ENCODE measurements around the gene APOD. TPM values are rescaled to one million over a fixed set of nuclear protein-coding genes. Genes with fewer than 3 reads are reported as not detected.

APOD gene
- total RNA-seq, 1 donor from 2014 or later: not detected

DNA sequence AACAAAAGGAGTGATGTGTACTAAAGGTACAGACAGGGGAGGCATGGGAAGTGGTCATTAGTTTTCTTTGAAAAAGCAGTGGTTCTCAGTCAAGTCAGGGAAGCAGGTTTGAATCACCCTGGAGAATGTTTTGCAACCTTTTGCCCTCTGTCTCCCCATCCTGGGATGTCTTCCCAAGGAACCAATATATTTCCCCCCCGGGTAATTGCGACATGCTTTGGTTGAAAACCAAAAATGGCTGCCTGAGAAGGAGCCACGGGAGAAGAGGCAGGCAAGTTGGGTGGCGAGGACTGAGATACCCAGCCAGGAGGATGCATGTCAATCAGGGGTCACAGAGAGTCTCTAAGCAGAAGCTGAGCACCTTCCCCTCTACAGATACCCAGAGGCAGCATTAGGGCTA lies 20.4 kb downstream of the APOD start:
- DNase-seq (ENCODE audit: low read depth): no peak
- no peak overlapping the region for H3K4me3 ChIP-seq (ENCODE audit: low read depth, low read length)
- TF ChIP-seq, protein P1, sequence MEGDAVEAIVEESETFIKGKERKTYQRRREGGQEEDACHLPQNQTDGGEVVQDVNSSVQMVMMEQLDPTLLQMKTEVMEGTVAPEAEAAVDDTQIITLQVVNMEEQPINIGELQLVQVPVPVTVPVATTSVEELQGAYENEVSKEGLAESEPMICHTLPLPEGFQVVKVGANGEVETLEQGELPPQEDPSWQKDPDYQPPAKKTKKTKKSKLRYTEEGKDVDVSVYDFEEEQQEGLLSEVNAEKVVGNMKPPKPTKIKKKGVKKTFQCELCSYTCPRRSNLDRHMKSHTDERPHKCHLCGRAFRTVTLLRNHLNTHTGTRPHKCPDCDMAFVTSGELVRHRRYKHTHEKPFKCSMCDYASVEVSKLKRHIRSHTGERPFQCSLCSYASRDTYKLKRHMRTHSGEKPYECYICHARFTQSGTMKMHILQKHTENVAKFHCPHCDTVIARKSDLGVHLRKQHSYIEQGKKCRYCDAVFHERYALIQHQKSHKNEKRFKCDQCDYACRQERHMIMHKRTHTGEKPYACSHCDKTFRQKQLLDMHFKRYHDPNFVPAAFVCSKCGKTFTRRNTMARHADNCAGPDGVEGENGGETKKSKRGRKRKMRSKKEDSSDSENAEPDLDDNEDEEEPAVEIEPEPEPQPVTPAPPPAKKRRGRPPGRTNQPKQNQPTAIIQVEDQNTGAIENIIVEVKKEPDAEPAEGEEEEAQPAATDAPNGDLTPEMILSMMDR (conservative IDR thresholded peaks at IDR 0.05; ENCODE audit: low read depth, low read length): no peak

DNA sequence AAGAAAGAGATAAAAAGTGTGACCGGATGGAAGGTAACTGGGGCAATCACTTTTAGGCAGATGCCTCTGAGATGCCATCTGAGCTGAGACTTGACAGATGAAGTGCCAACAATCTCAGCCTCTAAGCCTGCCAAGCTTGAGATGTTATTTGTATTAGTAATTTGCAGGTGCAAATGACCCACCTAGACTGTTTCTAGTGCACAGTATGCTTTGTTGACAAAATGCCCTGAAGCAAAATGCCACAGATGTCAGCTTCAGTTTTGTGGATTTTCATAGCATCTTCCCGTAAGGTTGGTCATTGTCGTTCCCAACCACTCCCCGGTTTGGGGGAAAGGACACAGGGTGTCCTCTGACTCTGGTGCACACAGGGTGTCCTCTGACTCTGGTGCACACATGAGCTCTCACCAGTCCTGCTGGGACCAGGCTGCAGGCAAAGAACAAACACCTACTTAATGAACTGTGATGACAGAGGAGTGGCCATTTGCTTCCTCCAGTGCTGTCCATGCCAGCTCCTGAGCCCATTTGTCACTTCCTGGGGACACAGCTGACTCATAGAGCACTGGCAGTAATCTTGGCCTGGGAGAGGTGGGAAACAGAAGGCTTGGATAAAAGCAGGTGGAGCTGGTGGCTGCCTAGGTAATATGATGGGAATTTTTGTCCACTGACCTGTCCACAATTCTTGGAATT lies 23.9 kb downstream of the APOD start:
- no peak for DNase-seq (ENCODE audit: low read depth)
- no peak overlapping the region for H3K4me3 ChIP-seq (ENCODE audit: low read depth, low read length)
- TF ChIP-seq, protein P1 (conservative IDR thresholded peaks at IDR 0.05; ENCODE audit: low read depth, low read length): no peak

DNA sequence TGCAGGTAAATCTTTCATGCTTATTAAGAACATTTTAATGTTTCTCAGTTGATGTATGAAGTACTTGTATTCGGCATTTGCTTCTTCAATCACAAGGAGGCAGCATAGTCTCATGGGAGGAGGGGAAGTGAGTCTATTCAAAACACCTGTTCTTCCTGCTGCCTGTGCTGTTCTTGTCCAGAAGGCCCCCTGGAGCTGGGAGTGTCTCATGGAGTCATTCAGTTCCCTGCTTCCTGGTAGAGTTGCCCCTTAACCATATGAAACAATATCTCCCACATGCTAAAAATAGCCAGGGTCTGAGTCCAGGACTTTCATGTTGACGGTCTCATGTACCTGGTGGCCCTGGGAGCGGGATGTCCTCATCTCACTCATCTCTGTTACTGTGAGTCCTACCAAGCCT lies 25.1 kb downstream of the APOD start:
- no peak for DNase-seq (ENCODE audit: low read depth)
- no peak overlapping the region for H3K4me3 ChIP-seq (ENCODE audit: low read depth, low read length)
- TF ChIP-seq, protein P1 (conservative IDR thresholded peaks at IDR 0.05; ENCODE audit: low read depth, low read length): peak; percentile 73

DNA sequence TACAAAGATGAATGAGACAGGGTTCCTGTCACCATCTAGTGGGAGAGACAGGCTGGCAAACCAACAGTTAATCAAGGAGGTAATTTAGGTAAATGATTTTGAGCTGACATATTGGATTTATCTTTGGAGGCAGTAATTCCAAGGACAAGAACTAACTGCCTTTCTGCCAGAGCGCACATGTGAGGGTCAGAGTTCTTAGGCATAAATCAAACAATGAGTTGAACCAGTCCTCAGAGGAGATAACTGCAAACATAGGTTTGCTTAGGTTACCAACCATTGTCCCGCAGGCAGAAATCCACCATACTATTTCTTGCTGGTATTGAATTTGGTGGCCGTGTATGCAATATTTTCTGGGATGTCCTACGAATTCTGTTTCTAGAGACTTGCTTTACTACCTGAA lies 26.4 kb downstream of the APOD start:
- TF ChIP-seq, protein P1 (conservative IDR thresholded peaks at IDR 0.05; ENCODE audit: low read depth, low read length): no peak
- no peak overlapping the region for H3K4me3 ChIP-seq (ENCODE audit: low read depth, low read length)
- DNase-seq (ENCODE audit: low read depth): no peak

DNA sequence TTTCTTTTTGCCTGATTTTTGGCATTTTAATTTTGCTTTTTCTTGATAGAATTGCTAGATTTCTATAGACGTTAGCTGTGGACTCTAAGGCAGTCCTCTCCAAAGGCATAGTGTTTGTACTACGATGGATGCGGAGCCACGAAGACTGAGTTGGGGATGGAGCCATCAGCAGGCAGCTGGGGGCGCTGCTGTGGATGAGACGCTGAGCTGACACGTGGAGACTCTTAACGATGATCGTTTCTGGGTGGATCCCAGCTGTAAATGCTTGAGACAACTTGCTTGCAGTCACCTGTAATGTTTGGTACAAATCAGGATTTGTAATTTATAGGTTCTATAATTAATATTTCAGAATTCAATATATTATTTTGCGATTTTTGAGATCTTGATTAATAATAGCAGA lies 27.4 kb downstream of the APOD start:
- DNase-seq (ENCODE audit: low read depth): no peak
- TF ChIP-seq, protein P1 (conservative IDR thresholded peaks at IDR 0.05; ENCODE audit: low read depth, low read length): peak; percentile 30
- no peak overlapping the region for H3K4me3 ChIP-seq (ENCODE audit: low read depth, low read length)

DNA sequence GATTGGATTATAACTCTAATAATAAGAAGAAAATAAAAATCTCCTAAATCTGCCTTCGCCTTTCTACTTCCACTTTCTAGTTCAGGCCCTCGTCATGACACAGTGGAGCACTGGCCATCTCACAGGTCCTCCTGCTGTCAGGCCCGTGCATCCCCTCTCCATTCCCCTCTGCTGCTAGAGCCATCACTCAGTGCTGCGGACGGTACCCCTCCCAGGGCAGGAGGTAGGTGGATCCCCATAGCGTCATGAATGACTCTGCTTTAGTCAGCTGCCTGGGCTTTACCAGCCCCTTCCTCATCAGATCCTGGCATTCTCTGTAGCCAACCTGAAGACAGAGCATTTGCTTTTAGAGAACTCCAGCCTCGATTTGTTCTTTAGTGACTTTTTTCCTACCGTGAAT lies 28.6 kb downstream of the APOD start:
- TF ChIP-seq, protein P1 (conservative IDR thresholded peaks at IDR 0.05; ENCODE audit: low read depth, low read length): no peak
- H3K4me3 ChIP-seq (ENCODE audit: low read depth, low read length): no peak overlapping the region
- DNase-seq (ENCODE audit: low read depth): no peak

DNA sequence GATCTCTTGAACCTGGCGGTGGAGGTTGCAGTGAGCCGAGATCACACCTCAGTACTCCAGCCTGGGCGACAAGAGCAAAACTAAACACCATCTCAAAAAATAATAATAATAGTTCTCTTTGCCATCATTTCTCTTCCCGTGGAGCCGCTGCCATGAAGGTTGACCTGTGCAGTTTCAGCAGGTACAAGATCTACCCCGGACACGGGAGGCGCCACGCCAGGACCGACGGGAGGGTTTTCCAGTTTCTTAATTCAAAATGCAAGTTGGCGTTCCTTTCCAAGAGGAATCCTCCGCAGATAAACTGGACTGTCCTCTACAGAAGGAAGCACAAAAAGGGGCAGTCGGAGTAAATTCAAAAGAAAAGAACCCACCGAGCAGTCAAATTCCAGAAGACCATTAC lies 29.3 kb downstream of the APOD start:
- no peak overlapping the region for H3K4me3 ChIP-seq (ENCODE audit: low read depth, low read length)
- TF ChIP-seq, protein P1 (conservative IDR thresholded peaks at IDR 0.05; ENCODE audit: low read depth, low read length): no peak
- DNase-seq (ENCODE audit: low read depth): no peak

All from epithelial cell of proximal tubule (primary cell).